SK-MEL-5 (cell line): ENCODE results near the gene TSPAN32. TPM values are rescaled to one million over a fixed set of nuclear protein-coding genes. Genes with fewer than 3 reads are reported as not detected.
"Not testable (repeated sequence)": the region's sequence is repeated elsewhere in the genome, so short reads cannot be mapped to it uniquely, and the experiment has no call there.

Experiments
- DNase-seq: peaks from one replicate; pipeline ENCODE4 v3.0.0-alpha.2; 2016; ENCODE audit warnings: low read depth, low spot score
- in situ Hi-C: cut with HindIII; loops from 2 replicates; pipeline ENCODE4 v1.10.0; 2016; ENCODE audit warnings: low sequenced_read_pairs, high pct_unique_total_duplicates, low pct_unique_long_range_greater_than_20kb
- total RNA-seq: library from RNA; depleted of rRNA; stranded (reverse); fragments of >200 nt; shearing (Covaris generic); gene quantifications from 2 replicates; pipeline ENCODE4 v1.2.3, GENCODE V29; 2014

The TSPAN32 gene
- total RNA-seq, 1 experiment from 2014 or later: not detected

DNA sequence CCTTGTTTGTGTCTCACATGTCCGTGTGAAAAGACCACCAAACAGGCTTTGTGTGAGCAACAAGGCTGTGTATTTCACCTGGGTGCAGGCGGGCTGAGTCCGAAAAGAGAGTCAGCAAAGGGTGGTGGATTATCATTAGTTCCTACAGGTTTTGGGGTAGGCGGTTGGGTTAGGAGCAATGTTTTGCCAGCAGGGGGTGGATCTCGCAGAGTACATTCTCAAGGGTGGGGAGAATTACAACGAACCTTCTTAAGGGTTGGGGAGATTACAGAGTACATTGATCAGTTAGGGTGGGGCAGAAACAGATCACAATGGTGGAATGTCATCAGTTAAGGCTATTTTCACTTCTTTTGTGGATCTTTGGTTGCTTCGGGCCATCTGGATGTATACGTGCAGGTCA is 36.9 kb downstream of the TSPAN32 start:
- DNase-seq, in situ Hi-C loops: not testable (repeated sequence)

DNA sequence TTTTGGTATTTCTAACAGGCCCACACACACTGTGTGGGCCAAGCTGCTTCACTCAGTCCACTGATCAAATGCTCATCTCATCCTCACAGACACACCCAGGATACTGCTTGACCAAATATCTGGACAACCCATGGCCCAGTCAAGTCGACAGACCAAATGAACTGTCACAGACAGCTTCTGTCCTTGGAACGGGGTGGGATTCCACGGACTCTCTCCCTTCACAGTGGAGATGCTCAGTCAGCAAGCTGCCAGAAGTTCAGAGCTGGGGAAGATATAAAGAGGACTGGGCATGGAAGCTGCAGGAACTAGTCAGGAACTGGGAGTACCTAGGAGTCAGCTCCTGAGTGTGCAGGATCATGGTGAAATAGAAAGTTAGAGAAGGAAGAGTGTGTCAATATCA is 40.7 kb downstream of the TSPAN32 start:
- no peak for DNase-seq
- in situ Hi-C loops: no loop called here

DNA sequence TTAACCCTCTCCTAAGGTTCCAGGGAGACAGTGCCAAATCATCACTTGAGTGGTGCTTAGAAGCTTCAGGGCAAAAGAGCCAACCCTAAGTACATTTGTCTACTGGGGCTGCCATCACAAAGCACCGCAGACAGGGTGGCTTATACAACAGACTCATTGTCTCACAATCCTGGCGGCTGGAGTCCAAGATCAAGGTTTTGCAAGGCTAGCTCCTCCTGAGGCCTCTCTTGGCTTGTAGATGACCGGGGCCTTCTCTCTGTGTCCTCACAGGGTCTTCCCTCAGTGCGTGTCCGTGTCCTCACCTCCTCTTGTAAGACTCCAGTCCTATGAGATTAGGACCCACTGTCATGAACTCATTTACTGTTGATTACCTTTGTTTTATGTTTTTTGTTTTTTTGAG is 41.2 kb downstream of the TSPAN32 start:
- DNase-seq: peak; percentile 26
- in situ Hi-C loops: no loop called here

DNA sequence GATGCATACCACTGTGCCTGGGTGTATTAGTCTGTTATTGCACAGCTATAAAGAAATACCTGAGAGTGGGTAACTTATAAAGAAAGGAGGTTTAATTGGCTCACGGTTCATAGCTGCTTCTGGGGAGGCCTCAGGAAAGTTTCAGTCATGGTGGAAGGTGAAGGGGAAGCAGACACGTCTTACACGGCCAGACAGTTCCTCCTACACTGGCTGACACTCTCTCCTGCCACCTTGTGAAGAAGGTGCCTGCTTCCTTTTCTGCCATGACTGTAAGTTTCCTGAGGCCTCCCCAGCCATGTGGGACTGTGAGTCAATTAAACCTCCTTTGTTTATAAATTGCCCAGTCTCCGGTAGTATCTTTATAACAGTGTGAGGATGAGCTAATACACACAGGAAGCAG is 41.7 kb downstream of the TSPAN32 start:
- in situ Hi-C loops: no loop called here
- no peak for DNase-seq

DNA sequence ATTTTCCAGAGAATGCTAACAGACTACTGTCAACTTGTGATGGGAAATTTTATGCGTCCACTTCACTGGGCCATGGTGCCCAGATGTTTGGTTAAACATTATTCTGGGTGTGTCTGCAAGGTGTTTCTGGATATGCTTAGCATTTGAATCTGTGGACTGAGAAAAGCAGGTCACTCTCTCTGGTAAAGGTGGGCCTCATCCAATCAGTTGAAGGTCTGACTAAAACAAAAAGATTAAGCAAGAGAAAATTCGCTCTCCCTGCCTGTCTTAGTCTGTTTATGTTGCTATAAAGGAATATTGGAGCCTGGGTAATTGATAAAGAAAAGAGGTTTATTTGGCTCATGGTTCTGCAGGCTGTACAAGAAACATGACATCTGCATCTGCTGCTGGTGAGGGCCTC is 43.2 kb downstream of the TSPAN32 start:
- no peak for DNase-seq
- in situ Hi-C loops: no loop called here

DNA sequence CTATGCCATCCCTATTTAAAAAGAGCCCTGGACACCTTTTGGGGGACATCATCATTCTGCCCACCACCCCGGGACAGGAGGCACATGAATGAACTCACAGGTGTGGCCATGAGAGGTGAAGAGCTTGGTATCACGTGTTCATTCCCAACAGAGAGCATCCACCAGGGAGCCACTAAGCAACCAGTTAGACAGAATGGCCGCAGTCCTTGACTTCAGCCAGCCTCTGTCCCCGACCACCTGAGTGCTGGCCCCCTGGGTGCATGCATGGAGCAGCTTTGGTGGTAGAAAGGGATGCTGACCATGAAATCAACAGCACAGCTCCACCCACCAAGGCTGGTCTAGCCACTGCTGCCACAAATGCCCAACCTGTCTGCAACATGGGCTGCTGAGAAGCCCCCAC is 44.2 kb downstream of the TSPAN32 start:
- in situ Hi-C loops: no loop called here
- DNase-seq: no peak

DNA sequence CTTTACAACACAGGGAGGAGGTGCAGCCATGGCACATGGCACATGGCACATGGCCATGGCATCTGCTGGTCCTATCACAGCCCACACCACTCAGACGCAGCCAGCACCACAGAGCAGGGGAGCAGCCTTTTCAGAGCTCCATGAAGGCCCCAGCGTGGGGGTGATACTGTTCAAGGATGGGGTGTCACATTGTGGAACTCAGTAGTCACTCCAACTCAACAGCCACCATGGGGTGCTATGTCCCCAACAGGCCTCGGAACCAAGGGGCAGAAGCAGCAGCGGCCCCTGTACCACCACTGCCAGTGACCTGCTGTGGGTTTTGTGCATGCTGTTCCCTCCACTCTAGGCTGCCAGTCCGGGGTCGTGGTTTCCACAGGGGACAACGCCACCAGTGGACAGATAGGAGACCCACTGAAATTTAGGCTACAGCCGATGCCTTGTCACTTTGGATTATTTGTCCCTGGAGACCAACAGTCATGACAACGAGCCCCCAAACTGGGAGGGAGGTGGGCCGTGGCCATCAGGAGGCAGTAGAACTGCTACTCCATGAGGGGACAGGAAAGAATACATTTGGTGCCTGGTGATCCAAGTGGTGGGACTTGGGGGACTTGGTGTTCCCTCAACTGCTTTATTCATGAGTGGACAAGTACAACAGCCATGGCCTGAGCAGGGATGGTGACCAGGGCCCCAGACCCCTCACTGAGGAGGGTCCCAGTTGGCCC is 44.9 kb downstream of the TSPAN32 start:
- no peak for DNase-seq
- in situ Hi-C loops: no loop called here

DNA sequence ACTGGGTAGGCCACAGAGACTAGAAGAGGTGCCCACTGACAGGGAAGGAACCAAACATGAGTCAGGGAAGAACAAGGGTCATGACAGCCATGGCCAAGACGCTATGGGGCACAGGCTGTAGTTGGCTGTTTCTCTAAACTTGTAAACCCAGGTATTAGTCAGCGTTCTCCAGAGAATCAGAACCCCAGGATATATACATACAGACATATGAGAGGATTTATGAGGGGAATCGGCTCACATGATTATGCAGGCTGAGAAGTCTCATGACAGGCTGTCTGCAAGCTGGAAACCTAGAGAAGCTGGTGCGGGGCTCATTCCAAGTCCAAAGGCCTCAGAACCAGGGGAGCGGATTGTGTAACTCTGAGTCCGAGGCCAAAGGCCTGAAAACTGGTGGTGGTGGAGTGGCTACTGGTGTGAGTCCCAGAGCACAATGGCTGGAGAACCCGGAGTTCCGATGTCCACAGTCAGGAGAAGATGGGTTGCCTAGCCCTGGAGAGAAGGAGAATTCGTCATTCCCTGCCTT is 45.6 kb downstream of the TSPAN32 start:
- in situ Hi-C loops: no loop called here
- DNase-seq: no peak

DNA sequence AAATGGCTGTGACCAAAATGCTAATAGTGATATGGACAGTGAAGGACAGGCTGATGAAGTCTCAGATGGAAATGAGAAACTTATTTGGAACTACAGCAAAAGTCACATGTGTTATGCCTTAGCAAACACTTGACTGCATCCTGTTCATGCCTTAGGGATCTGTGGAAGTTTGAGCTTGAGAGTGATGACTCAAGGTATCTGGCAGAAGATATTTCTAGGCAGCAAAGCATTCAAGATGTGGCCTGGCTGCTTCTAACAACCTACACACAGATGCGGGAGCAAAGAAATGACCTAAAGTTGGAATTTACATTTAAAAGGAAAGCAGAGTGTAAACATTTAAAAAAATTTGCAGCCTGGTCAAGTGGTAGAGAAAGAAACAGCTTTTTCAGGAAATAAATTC is 47.2 kb downstream of the TSPAN32 start:
- DNase-seq: no peak

DNA sequence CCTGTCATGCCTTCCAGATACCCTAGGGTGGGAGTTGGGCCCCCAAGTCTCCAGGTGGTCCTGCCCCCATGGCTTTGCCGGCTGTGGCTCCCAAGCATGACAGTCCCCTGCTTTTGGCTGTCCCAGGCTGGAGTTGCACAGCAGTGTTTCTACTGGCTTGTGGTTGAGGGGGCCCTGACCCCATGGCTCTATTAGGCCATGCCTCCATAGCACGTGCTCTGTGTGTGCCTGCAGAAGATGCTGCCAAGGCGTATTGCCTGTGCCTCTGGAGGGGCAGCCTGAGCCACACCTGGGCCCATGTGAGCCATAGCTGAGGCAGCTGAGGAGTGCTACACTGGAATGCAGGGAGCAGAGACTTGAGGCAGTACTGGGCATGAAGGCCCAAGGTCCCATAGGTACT is 49.9 kb downstream of the TSPAN32 start:
- no peak for DNase-seq
- in situ Hi-C loops: no loop called here

More for the DNA sequence above, 47.2 kb downstream of the TSPAN32 start:
- in situ Hi-C loops: no loop called here

DNA sequence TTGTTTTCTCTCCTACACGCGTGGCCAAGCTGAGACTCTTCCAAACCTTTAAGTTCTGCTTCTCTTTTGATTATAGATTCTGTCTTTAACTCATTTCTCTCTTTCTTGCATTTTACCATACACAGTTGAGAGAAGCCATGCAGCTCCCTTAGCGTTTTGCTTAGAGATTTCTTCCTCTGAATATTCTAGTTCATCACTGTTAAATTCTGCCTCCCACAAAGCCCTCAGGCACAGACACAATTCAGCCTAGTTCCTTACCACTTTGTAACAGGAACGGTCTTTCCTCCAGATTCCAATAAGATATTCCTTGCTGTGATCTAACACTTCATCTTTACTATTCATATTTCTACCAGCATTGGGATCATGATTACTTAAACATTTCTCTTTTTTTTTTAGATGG is 50.6 kb downstream of the TSPAN32 start:
- DNase-seq: no peak

DNA sequence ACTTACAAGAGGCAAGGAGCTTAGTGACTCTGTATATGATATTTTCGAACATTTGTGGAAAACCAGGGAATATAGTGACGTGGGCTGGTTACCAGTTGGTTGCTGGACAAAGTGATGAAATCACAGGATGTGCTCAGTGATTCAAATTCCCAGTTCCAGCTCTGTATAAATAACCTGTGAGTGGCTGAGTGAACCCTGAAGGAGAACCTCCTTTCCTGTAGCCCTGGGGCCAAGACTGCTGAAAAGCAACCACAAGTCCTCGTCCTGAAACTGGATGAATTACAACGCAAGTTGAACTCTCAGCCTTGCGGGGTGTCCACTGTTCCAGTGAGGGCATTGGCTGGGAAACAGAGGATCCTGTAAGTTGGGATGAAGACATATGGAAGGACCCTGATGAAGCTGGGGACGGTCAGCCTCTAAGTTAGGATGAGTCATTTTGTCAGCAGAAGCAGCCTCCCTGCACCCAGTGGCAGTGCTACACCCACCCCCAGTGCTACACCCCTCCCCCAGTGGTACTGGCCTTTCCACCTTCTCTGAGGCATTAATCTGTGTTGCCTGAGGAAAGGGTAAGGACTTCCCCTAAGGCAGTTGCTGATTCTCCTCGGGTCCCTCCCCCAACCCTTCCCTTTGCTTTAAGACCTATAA is 53.3 kb downstream of the TSPAN32 start:
- no peak for DNase-seq

More for the DNA sequence above, 50.6 kb downstream of the TSPAN32 start:
- in situ Hi-C loops: no loop called here

DNA sequence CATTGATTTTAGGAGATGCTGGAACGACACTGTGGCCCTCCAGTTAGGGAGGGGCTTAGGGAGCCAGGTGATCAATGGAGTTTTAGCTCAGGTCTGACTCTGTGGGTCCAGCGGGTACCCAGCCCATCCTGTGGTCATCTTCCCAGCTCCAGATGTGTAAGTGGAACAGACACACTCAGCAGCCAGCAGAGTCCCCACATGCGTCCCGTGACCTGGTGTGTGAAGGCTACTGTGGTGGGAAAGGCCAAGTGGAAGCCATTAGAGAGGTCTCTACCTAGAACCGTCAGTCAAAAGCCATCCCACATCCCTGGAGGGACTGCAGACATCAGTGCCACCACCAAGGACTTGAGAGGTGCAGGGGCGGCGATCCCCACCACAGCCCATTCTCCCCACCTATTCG is 55.4 kb downstream of the TSPAN32 start:
- DNase-seq: no peak
- in situ Hi-C loops: no loop called here

More for the DNA sequence above, 53.3 kb downstream of the TSPAN32 start:
- in situ Hi-C loops: no loop called here

DNA sequence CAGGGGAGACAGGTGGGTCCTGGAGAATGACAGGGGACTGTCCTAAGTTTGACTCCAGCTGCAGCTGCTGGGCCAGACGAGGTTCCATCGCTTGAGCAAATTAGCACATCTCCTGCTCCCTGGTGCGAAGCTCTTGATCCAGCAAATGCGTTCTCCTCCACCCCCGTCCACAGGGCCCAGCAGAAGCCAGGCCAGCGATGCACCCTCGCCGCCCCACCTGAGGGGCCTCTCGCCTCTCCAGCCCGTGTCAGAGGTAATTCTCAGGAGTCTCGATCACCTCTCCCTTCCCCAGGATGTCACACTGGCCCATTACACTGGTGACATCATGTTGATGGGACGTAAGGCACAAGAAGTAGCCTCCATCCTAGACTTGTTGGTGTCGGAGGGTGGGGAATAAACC is 55.8 kb downstream of the TSPAN32 start:
- in situ Hi-C loops, DNase-seq: not testable (repeated sequence)

DNA sequence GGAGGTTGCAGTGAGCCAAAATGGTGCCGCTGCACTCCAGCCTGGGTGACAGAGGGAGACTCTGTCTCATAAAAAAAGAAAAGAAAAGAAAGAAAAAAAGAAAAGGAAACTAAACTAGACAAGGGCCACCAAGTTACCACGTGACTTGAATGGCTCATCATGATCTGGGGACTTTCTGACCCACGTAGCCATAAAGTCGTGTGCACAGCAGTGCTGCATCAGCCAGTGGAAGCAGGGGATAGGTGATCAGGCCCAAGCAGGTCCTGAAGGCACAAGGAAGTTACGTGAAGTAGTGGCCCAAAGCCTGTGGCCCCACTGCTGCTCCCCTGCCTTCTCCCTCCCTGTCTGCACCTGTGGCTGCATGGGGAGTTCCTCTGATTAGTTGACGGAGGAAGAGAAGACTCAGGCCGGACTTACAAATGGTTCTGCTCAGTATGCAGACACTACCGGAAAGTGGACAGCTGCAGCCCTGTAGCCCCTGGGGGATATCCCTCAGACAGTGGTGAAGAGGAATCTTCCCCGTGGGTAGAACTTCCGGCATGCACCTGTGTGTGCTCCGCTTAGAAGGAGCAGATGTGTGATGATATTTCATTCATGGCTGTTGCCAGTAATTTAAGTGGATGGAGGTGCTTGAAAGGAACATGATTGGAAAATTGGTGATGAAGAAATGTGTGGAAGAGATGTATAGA is 57.1 kb downstream of the TSPAN32 start:
- in situ Hi-C loops: no loop called here
- no peak for DNase-seq

DNA sequence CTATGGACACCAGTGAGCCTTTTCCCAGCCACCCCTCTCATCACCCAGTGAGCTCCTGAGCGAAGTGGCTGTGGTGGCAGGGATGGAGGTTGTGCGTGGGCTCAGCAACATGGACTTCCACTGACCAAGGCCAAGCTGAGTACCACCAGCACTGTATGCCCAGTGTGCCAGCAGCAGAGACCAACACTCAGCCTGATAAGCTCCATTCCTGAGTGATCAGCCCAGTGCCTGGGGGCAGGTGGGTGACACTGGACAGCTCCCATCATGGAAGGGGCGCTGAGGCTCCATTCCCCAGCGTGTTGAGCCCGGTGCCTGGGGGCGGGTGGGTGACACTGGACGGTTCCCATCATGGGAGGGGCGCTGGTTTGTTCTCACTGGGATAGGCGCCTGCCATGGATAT is 57.7 kb downstream of the TSPAN32 start:
- no peak for DNase-seq
- in situ Hi-C loops: no loop called here

DNA sequence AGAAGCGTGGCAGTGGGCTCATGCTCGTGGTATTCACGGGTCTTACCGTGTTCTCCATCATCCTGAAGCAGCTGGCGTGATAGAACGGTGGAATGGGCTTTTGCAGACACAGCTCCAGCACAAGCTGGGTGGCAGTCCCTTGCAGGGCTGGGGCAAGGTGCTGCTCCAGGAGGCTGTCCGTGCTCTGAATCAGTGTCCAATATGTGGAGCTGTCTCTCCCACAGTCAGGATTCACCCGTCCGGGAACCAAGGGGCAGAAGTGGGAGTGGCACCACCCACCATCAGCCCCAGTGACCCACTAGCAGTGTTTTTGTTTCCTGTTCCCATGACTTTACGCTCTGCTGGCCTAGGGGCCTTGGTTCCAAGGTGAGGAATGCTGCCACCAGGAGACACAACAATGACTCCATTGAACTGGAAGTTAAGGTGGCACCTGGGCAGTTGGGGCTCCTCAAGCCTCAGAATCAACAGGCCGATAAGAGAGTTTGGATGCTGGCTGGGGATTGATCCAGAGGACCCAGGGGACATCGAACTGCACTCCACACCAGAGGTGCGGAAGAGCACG is 58.3 kb downstream of the TSPAN32 start:
- DNase-seq: no peak
- in situ Hi-C loops: no loop called here

DNA sequence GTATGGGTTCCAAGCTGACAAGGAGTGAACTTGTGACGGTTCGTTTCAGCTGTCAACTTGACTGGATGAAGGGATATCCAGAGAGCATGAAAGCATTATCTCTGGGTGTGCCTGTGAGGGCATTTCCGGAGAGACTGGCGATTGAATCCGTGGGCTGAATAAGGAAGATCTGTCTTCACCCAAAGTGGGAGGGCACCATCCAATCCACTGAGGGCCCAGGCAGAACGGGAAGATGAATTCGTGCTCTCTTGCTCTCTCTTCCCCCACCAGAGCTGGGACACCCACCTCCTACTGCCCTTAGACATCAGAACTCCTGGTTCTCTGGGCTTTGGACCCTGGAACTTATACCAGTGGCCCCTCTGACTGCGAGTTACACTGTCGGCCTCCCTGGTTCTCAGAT is 59.8 kb downstream of the TSPAN32 start:
- in situ Hi-C loops: no loop called here
- no peak for DNase-seq
